Putamen (tissue), 1 donor: ENCODE results near the gene PNO1.
A peak's percentile ranks its signal among the peaks of the same experiment; 100 is the strongest.

Experiments
- DNase-seq: peaks from one replicate; pipeline ENCODE4 v3.0.0-alpha.2; 2016; ENCODE audit warnings: low spot score

PNO1 gene

DNA sequence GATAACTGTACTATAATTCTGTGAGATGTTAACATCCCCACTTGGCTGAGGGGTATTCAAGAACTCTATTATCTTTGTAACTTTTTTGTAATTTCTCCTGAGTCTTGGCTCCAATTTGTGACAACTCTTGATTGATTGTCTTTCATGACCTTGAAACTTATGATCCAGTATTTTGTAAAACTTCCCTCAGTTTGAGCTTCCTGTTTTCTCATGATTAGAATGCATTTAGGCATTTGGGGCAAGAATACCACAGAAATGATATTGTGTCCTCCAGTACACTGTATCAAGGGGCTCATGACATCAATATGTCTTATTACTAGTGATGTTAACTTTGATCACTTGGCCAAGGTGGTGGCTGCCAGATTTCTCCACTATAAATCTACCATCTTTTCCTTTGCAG is 37.4 kb downstream of the PNO1 start:
- DNase-seq: no peak

DNA sequence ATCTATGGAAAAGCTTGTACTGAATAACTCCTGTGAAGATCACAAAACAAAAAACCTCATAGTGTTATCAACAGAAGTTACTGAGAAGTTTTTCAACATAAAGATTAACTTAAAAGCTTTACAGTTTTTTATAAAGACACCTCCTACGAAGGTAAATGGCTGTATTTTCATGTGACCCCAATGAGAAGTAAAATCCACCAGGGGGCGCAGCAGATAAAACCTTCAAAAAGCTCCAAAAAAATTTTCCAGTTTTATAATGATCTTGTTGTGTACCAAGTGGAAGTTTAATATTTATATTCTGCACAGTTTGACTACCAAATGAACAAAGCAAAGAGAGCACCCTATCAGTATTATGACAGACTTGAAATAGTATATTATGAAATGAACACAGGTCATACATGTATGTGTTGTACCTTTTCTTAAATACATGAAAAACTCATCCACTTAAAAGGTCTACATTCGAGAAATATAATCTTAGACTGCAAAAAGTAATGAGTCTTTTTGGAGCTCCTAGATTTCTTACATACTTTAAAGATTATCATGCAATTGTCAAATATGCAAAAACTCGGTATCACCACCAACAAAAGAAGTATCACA is 38.5 kb downstream of the PNO1 start:
- DNase-seq: peak; percentile 26

DNA sequence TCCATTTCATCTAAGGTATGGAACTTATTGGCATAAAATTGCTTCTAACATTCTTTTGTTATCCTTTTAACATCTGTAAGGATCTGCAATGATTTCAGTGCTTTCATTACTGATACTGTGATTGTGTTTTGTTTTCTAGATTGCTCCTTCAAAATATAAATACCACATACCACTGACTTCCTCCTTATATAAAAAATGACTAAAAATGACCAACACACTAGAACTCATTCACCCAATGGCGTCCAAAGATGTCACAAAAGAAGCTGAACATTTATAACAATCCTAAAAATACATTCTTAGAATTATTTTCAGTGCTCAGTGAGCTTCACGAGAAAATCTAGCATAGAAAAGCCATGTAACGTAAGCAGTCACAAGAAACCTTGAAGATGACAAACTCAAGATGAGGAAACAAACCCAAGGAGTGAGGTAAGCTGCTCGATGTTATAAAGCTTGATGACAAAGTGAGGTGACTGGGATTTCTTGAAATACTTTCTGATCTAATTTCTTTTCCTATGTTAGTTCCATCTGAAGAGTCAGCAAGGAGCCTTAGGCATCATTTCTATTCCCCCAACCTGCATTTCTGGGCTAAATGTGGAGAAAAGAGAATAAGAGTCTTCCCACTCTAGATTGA is 42.6 kb downstream of the PNO1 start:
- DNase-seq: no peak

DNA sequence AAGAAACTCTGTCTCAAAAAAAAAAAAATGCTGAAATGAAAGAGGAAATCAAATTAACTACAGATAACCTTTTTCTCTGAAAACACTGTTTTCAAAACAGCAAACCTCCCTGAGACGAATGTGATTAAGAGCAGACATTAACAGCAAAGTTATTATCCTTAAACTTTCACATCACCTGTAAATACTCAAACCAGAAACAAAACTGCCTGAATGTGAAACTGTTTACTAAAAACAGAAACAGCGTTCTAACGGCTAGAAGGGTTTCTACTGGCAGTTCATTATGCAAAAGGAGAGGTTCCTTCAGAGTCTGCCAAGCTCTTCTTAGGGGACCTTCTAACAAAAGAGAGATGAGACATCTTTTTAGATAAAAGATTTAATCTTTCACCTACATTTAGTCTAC is 45.9 kb downstream of the PNO1 start:
- no peak for DNase-seq

DNA sequence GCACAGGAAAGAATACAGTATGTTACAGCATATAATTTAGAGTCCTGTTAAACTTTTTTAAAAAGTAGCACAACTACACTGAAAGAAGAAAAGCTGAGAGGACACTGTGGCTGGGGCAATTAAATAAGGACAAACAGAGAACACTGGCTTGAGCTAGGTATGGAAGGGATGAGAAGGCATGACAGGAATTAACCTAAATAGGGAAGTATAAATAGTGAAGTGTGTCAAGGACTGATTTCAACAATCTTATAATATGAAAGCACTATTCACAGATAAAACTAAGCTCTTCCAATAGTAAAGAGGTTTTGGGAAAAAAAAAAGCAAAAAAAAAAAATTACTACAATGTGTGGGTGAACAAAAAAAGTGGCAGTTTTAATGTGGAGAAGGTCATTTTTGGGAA is 49.1 kb downstream of the PNO1 start:
- no peak for DNase-seq

DNA sequence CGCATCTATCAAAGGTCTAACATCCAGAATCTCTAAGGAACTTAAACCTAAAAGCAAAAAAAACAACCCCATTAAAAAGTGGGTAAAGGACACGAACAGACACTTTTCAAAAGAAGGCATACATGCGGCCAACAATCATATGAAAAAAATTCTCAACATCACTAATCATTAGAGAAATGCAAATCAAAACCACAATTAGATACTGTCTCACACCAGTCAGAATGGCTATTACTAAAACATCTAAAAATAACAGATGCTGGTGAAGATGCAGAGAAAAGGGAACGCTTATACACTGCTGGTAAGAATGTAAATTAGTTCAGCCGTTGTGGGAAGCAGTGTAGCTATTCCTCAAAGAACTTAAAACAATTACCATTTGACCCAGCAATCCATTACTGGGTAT is 56.7 kb downstream of the PNO1 start:
- no peak for DNase-seq

DNA sequence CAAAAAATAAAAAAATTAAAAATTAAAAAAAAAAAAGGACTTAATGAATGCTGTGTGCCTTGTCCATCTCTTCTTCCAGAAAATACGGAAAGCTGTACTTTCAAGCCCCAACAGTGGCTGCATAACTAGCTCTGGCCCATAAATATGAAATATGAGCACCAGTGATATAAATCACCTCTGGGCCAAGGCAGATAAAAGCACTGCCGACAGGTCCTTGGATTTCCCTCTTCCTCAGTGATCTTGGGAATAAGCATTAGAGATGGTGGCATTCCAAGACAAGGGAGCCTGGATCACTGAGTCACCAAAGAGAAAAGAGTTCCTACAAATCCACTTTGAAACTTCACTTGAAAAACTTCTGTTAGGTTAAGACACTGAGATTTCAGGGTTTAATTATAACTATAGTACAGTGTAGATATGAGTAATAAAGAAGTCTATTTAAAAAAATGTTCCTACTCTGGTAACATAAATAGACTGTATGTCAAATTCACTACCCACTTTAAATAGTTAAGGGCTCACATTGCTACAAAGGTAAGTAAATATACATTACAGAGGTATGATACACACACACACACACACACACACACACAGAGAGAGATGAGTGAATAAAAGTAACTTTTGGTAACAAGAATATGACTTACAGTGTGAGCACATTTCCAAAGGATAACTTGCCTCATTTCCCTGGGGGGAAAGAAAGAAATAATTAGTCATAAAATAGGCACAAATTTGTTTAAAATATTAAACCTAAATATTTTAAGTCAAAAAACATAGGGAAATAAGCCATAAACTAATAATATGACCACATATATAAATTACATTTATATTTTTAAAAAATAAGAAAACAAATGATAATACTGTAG is 59.0 kb downstream of the PNO1 start:
- DNase-seq: no peak

DNA sequence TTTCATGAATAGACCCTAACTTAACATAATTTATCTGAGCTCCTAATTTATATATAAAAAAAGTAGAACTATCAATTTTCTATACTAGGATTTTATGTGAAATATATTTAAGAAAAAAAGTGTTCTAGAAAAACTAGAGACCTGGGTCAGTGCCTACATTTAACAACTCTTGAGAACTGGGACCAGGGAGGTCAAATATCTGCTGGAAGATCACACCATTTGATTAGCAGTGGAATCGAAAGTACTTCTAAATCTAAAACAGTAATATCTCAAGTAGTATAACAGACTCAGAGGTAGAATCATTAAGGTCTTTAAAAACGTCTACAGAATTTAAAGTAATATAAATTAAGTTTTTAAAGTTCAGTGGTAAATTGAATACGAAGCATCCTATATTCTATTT is 60.0 kb downstream of the PNO1 start:
- no peak for DNase-seq

DNA sequence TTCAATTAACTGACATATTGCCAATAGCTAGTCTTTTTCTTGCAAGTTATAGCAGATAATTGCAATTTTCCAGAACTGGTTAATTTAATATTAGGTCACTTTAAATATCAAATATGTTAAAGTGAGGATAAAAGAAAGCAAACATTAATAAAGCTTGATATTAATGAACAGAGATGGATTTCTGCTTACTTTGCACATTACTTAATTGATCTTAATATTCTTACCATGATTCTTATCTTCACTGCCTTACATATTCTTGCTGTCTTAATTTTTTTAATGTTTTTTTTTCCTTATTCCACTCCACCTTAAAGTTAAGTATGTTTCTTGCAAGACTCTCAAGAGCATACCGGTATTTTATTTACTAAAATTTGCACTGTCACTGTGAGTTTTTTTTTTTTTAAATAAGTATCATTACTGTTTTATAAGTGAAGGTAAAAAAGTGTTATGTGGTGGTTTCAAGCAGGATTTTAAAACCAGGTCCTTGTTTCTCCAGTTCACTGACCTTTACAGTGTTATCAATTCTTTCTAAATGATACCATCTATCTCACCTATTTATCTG is 60.7 kb downstream of the PNO1 start:
- no peak for DNase-seq

DNA sequence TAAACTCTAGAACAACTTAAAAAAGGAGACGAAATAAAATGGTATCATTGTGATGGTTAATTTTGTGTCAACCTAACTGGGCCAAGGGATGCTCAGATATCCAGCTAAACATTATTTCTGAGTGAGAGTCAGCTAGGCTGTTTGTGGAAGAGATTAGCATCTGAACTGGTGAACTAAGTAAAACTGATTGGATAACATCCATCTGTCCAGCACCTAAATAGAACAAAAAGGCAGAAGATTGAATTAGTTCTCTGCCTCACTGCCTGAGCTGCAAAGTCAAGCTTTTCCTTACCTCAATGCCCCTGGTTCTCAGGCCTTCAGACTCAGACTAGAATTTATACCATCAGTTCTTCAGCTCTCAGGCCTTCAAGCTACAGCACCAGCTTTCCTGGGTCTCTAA is 64.6 kb downstream of the PNO1 start:
- no peak for DNase-seq

DNA sequence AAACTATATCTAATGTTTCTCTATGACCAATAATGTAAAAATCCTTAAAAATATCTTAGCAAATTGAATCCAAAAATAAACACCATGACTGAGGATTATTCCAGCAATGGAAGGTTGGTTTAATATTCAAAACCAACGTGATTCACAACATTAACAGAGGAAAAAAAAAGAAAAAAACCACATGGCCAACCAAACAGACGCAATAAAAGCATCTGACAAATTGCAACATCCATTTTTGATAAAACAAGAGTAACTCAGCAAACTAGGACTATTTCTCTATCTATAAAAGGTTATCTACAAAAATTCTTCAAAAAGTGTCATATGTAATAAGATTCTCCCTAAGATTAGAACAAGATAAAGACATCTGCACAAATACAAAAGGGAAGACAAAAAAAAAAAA is 65.7 kb downstream of the PNO1 start:
- no peak for DNase-seq

DNA sequence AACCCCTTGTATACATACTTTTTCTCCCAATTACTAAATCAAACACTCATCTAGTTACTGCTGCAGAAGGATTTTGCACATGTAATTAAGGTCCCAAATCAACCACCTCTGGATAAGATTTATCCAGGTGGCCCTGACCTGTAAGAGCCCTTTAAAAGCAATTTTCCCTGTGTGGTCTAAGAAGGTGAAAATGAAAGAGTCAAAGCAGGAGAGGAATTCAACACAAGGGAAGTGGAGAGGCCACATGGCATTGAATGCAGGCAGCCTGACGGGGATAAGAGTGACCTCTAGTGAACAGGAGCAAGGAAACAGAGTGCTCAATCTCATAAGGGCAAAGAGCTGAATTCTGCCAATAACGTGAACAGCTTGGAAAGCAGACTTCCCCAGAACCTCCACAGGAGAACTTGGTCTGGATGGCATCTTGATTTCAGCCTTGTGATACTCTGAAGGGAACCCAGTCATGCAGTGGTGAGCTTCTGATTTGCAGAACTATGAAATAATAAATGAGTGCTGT is 67.5 kb downstream of the PNO1 start:
- DNase-seq: no peak
